ENCODE measurements around the gene PACC1.

PACC1 gene

DNA sequence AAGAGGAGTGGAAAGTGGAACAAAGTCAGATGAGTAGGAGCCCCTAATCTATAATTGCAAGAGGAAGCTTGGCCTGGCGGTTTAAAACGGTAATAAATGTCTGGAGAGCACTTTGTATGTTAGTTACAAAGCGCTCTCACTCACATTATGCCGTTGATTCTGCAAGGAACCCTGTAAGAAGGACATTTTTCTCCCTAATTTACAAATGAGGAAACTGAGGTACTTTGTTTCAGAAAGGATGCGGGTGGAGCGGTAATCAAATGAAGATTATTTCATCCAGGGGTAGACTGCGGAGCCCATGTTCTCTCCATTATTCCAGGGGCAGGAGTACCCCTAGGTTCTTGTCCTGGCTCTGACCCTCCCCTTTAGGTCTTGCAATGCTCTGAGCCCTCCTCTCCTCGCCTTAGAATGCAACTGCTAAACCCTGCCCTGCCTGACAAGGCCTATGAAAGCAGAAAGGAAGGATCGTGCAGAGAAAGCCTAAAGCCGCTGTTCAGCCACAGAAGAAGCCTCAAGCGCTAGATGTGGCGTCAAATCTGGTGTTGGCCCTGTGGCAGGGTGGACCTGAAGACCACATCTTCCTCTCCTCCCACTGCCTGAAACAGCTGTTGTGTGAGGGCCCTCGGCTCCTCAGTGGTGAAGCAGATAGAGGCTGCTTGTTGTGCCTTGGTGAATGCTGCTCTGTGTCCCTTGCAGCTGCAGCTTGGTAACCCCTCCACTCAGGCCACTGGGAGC, 588 bp upstream of the PACC1 start:
- Histone ChIP-seq H3K4me3 (peak overlapping the region; percentile 72 to 93), H3K36me3 (peaks cover 0 to 15% (median 5%) of the 10 kb centered on the region in 3 donors), H3K4me1 (peaks cover 0 to 12% (median 7%) of the 10 kb centered on the region in 4 donors), H3K9me3 (no peaks in the 10 kb centered on the region), H3K27me3 (no peaks in the 10 kb centered on the region), H3K27ac (peak overlapping the region; percentile 51 to 64)
- TF ChIP-seq, protein P1, sequence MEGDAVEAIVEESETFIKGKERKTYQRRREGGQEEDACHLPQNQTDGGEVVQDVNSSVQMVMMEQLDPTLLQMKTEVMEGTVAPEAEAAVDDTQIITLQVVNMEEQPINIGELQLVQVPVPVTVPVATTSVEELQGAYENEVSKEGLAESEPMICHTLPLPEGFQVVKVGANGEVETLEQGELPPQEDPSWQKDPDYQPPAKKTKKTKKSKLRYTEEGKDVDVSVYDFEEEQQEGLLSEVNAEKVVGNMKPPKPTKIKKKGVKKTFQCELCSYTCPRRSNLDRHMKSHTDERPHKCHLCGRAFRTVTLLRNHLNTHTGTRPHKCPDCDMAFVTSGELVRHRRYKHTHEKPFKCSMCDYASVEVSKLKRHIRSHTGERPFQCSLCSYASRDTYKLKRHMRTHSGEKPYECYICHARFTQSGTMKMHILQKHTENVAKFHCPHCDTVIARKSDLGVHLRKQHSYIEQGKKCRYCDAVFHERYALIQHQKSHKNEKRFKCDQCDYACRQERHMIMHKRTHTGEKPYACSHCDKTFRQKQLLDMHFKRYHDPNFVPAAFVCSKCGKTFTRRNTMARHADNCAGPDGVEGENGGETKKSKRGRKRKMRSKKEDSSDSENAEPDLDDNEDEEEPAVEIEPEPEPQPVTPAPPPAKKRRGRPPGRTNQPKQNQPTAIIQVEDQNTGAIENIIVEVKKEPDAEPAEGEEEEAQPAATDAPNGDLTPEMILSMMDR (IDR thresholded peaks at IDR 0.05): no peak
- intact Hi-C loops (cut with DNase I; ENCODE audit: low total_unique reads): no loop called here
- DNase-seq: no peak

GRCh38 chr1:212413902-212414327, 771 bp downstream of the PACC1 start:
- H3K4me3 ChIP-seq: peak overlapping the region; percentile 72 to 93
- peaks cover 0 to 29% (median 14%) of the 10 kb centered on the region in 3 donors for H3K36me3 ChIP-seq
- intact Hi-C loops (cut with DNase I; ENCODE audit: low total_unique reads): no loop called here
- H3K9me3 ChIP-seq: no peaks in the 10 kb centered on the region
- H3K27me3 ChIP-seq: no peaks in the 10 kb centered on the region
- no peak for DNase-seq
- TF ChIP-seq, protein P1 (IDR thresholded peaks at IDR 0.05): no peak
- H3K27ac ChIP-seq: peak overlapping the region in 1 of 2 donors; percentile 64
- peaks cover 0 to 12% (median 7%) of the 10 kb centered on the region in 4 donors for H3K4me1 ChIP-seq

GRCh38 chr1:212412374-212412773, 2.3 kb downstream of the PACC1 start:
- no peak overlapping the region for H3K27ac ChIP-seq
- TF ChIP-seq, protein P1 (IDR thresholded peaks at IDR 0.05): no peak
- H3K36me3 ChIP-seq: peaks cover under 1 to 33% (median 14%) of the 10 kb centered on the region in 3 donors
- H3K4me1 ChIP-seq: peaks cover 0 to 12% (median 7%) of the 10 kb centered on the region in 4 donors
- no peak for DNase-seq
- H3K27me3 ChIP-seq: no peaks in the 10 kb centered on the region
- no peak overlapping the region for H3K4me3 ChIP-seq
- no peaks in the 10 kb centered on the region for H3K9me3 ChIP-seq
- intact Hi-C loops (cut with DNase I; ENCODE audit: low total_unique reads): no loop called here

DNA sequence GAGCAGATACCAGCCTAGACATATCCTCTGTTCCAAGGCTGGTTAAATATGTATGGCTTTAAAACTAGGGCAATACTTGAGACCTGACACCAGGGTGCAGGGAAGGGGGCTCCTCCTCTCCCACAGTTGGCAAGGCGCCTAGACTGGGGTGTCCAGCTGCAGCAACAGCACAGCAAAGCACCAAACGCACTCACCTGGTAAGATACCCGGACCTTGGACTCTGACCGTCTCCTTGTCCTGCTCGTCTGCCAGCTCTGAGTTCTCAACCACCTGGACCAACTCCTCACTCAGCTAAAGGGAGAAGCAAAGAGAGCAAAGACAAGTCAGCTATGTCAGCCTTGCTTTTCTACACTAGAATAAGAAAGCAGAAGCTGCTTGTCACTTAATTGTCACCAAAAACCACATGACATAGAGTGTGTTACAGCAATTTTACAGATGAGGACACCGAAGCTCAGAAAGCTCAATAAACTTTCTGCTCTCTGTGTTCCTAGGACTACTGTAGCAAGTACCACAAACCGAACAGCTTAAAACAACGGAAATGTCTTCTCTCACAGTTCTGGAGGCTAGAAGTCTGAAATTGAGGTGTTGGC, 4.4 kb downstream of the PACC1 start:
- peaks cover 7 to 42% (median 19%) of the 10 kb centered on the region in 3 donors for H3K36me3 ChIP-seq
- no peak overlapping the region for H3K27ac ChIP-seq
- H3K4me1 ChIP-seq: peaks cover 0 to 12% (median 7%) of the 10 kb centered on the region in 4 donors
- TF ChIP-seq, protein P1 (IDR thresholded peaks at IDR 0.05): no peak
- intact Hi-C loops (cut with DNase I; ENCODE audit: low total_unique reads): no loop called here
- H3K9me3 ChIP-seq: no peaks in the 10 kb centered on the region
- no peak for DNase-seq
- H3K4me3 ChIP-seq: no peak overlapping the region
- no peaks in the 10 kb centered on the region for H3K27me3 ChIP-seq

DNA sequence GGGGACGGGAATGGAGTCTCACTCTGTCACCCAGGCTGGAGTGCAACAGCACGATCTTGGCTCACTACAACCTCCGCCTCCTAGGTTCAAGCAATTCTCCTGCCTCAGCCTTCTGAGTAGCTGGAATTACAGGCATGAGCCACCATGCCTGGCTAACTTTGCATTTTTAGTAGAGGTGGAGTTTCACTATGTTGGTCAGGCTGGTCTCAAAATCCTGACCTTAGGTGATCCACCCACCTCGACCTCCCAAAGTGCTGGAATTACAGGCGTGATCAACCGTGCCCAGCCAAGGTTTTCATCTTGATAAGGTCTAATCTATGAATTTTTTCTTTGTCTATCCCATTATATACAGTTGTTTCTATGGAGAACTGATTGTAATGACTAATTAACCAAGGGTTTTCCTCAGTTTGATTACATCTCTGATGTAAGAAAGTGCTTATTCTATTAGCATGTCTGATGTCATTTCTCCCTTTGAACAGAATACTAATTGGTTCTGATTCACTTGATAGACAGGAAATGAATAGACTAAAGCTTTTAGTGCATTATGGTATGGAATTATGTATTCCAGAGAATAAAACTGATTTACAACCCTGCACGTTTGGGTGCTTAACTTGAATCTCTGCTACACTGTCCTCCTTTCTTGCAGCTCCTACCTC, 11.9 kb downstream of the PACC1 start:
- no peak for DNase-seq
- TF ChIP-seq, protein P1 (IDR thresholded peaks at IDR 0.05): no peak
- H3K9me3 ChIP-seq: no peaks in the 10 kb centered on the region
- intact Hi-C loops (cut with DNase I; ENCODE audit: low total_unique reads): no loop called here
- no peaks in the 10 kb centered on the region for H3K27me3 ChIP-seq
- no peak overlapping the region for H3K4me3 ChIP-seq
- H3K27ac ChIP-seq: no peak overlapping the region
- H3K36me3 ChIP-seq: peaks cover 6 to 9% (median 7%) of the 10 kb centered on the region in 3 donors
- H3K4me1 ChIP-seq: no peaks in the 10 kb centered on the region

Measured in tibial artery (tissue), 4 donors.